MM.1S (cell line): ENCODE data around the gene LRMDA.

Source experiments
- EZH2 ChIP-seq: fragments of 300-600 bp; sonication (generic); optimal IDR thresholded peaks from 2 replicates; pipeline ENCODE3; 2017; ENCODE audit warnings: low read depth, mild to moderate bottlenecking, antibody characterized with exemption, low read length, mixed read lengths
- EZH2phosphoT487 ChIP-seq: fragments of 300-600 bp; sonication (generic); IDR thresholded peaks from 2 replicates; pipeline ENCODE4 v1.6.1; 2018; ENCODE audit warnings: antibody characterized with exemption, low read length
- TF ChIP-seq, protein P1 (sequence below): fragments of 300-600 bp; sonication (generic); IDR thresholded peaks from 2 replicates; pipeline ENCODE4 v1.5.1; 2016; ENCODE audit warnings: antibody characterized with exemption, low read length, mixed read lengths

DNA sequence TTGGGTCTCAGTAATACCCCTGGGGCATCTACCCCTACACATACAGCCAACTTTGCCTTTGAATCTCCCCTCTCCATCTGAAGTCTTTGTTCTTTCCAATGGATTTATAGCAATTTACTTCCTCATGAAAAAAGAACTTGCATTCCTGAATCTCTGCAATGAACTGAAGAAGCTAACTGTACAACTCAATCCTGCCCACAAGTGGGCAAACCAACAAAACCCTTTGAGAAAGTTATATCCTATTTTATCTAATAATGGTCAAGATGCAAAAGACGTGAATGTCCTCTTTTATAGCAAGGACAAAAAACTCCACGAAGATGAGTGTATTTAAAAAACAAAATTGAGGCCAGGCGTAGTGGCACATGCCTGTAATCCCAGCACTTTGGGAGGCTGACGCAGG, 991.3 kb downstream of the LRMDA start:
- TF ChIP-seq, protein P1, sequence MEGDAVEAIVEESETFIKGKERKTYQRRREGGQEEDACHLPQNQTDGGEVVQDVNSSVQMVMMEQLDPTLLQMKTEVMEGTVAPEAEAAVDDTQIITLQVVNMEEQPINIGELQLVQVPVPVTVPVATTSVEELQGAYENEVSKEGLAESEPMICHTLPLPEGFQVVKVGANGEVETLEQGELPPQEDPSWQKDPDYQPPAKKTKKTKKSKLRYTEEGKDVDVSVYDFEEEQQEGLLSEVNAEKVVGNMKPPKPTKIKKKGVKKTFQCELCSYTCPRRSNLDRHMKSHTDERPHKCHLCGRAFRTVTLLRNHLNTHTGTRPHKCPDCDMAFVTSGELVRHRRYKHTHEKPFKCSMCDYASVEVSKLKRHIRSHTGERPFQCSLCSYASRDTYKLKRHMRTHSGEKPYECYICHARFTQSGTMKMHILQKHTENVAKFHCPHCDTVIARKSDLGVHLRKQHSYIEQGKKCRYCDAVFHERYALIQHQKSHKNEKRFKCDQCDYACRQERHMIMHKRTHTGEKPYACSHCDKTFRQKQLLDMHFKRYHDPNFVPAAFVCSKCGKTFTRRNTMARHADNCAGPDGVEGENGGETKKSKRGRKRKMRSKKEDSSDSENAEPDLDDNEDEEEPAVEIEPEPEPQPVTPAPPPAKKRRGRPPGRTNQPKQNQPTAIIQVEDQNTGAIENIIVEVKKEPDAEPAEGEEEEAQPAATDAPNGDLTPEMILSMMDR, result no peak
- TF ChIP-seq EZH2phosphoT487 (no peak), EZH2 (no peak)
